Activated naive CD4-positive, alpha-beta T cell treated with anti-CD3 and anti-CD28 coated beads, Interleukin-2, amount 50 U/mL, for 72 hours (primary cell): ENCODE results near the gene PHF20. TPM values are rescaled to one million over a fixed set of nuclear protein-coding genes. Genes with fewer than 3 reads are reported as not detected.
A peak's percentile ranks its signal among the peaks of the same experiment; 100 is the strongest.
"Not testable (repeated sequence)": the region's sequence is repeated elsewhere in the genome, so short reads cannot be mapped to it uniquely, and the experiment has no call there.

Experiments used
- ATAC-seq, 2 donors: fragments of 150-1000 bp; cut with Tn5 transposase; 2 replicates each; pipeline ENCODE4 v1.10.0; 2021; ENCODE audit warnings: mild to moderate bottlenecking in 2 of 2, moderate library complexity in 2 of 2
- DNase-seq, 2 donors: peaks; one replicate each; pipeline ENCODE4 v3.0.0; 2021 to 2022; ENCODE audit warnings: low spot score in 2 of 2
- H3K27ac Mint-ChIP-seq, 2 donors: one replicate each; pipeline ENCODE4 v1.8.0; 2022; ENCODE audit warnings: mild to moderate bottlenecking in 2 of 2, mixed read lengths in 2 of 2
- H3K36me3 Mint-ChIP-seq, 2 donors: one replicate each; pipeline ENCODE4 v1.8.0; 2022; ENCODE audit warnings: mixed read lengths in 2 of 2
- H3K9me3 Mint-ChIP-seq, 2 donors: one replicate each; pipeline ENCODE4 v1.8.0; 2022; ENCODE audit warnings: mixed read lengths in 2 of 2
- total RNA-seq, 2 donors: library from RNA; stranded (reverse); gene quantifications; one replicate each; pipeline ENCODE4 v1.2.3, GENCODE V29; 2022

PHF20 gene
- total RNA-seq, 2 donors from 2014 or later, result 58.5 to 71.4 TPM

- Mint-ChIP-seq H3K9me3 (no peaks in the 10 kb centered on the region), H3K36me3 (no peaks in the 10 kb centered on the region), H3K27ac (no peak overlapping the region)
- DNase-seq (no peak), ATAC-seq (no peak)
These were observed 210.2 kb downstream of the PHF20 start for GRCh38 chr20:35981969-35982368.

GRCh38 chr20:35984382-35984781, 212.6 kb downstream of the PHF20 start:
- no peaks in the 10 kb centered on the region for H3K36me3 Mint-ChIP-seq
- ATAC-seq, result no peak
- peak overlapping the region; percentile 0 to 1 for H3K27ac Mint-ChIP-seq
- H3K9me3 Mint-ChIP-seq, result no peaks in the 10 kb centered on the region
- no peak for DNase-seq

GRCh38 chr20:35985806-35986205, 214.0 kb downstream of the PHF20 start:
- H3K9me3 Mint-ChIP-seq, result no peaks in the 10 kb centered on the region

GRCh38 chr20:35988910-35989463, 217.2 kb downstream of the PHF20 start:
- no peak overlapping the region for H3K27ac Mint-ChIP-seq
- ATAC-seq (no peak), DNase-seq (no peak)
- no peaks in the 10 kb centered on the region for H3K9me3 Mint-ChIP-seq
- H3K36me3 Mint-ChIP-seq, result no peaks in the 10 kb centered on the region

More at GRCh38 chr20:35985806-35986205, 214.0 kb downstream of the PHF20 start:
- Mint-ChIP-seq H3K36me3 (no peaks in the 10 kb centered on the region), H3K27ac (no peak overlapping the region)
- DNase-seq (no peak), ATAC-seq (no peak)

GRCh38 chr20:35991142-35991771, 219.4 kb downstream of the PHF20 start:
- ATAC-seq (no peak), DNase-seq (no peak)
- Mint-ChIP-seq H3K9me3 (no peaks in the 10 kb centered on the region), H3K36me3 (no peaks in the 10 kb centered on the region), H3K27ac (no peak overlapping the region)

- Mint-ChIP-seq H3K27ac (no peak overlapping the region), H3K36me3 (no peaks in the 10 kb centered on the region), H3K9me3 (no peaks in the 10 kb centered on the region)
- ATAC-seq, result peak; percentile 83 to 84
- DNase-seq, result peak in 1 of 2 donors; percentile 43
These were observed 221.0 kb downstream of the PHF20 start for GRCh38 chr20:35992713-35993335.

- H3K9me3 Mint-ChIP-seq, result no peaks in the 10 kb centered on the region
These were observed 223.2 kb downstream of the PHF20 start for GRCh38 chr20:35994994-35995453.

GRCh38 chr20:35996492-35996891, 224.7 kb downstream of the PHF20 start:
- H3K9me3 Mint-ChIP-seq, DNase-seq, H3K36me3 Mint-ChIP-seq, ATAC-seq, H3K27ac Mint-ChIP-seq: not testable (repeated sequence)

More at GRCh38 chr20:35994994-35995453, 223.2 kb downstream of the PHF20 start:
- Mint-ChIP-seq H3K27ac (no peak overlapping the region), H3K36me3 (no peaks in the 10 kb centered on the region)
- DNase-seq (peak; percentile 65 to 86), ATAC-seq (peak; percentile 90 to 91)

Other genes starting within 250 kb of the PHF20 start
- gene C20orf173, start 242.4 kb upstream of the PHF20 start, total RNA-seq, result not detected
- gene ERGIC3, start 229.9 kb upstream of the PHF20 start, total RNA-seq, result 100 to 1,000 TPM; 132 to 150 TPM
- gene SPAG4, start 156.2 kb upstream of the PHF20 start, total RNA-seq, result 10 to 100 TPM in 1 of 2 donors, 1 to 10 TPM in 1; 9.6 to 13.2 TPM
- 100 to 1,000 TPM; 332 to 352 TPM for gene CPNE1, start 107.1 kb upstream of the PHF20 start, total RNA-seq
- gene RBM12, start 107.1 kb upstream of the PHF20 start, total RNA-seq, result 100 to 1,000 TPM; 110 to 116 TPM
- gene NFS1, start 72.7 kb upstream of the PHF20 start, total RNA-seq, result 10 to 100 TPM; 48.5 to 50.1 TPM
- 100 to 1,000 TPM; 111 to 120 TPM for gene ROMO1, start 72.6 kb upstream of the PHF20 start, total RNA-seq
- 100 to 1,000 TPM; 343 to 380 TPM for gene RBM39, start 29.8 kb upstream of the PHF20 start, total RNA-seq
- gene SCAND1, start 182.5 kb downstream of the PHF20 start, total RNA-seq, result 10 to 100 TPM; 25.8 to 37.1 TPM
- gene CNBD2, start 196.6 kb downstream of the PHF20 start, total RNA-seq, result 1 to 10 TPM; 5.0 to 8.6 TPM